AG10803 (cell line): Measurements from ENCODE around the gene EEFSEC.

ENCODE experiments used
- DNase-seq: peaks from one replicate; pipeline ENCODE4 v3.0.0; 2010; ENCODE audit warnings: low read depth
- H3K4me3 ChIP-seq: 2 replicates; pipeline ENCODE4 v1.5.1; 2011; ENCODE audit warnings: mild to moderate bottlenecking, low read length, control low read depth
- TF ChIP-seq, protein P1 (sequence below): conservative IDR thresholded peaks from 2 replicates; pipeline ENCODE4 v1.5.1; 2011; ENCODE audit warnings: mild to moderate bottlenecking, low read length, control low read depth, inconsistent platforms

EEFSEC gene

GRCh38 chr3:128415200-128415772 lies 262.0 kb downstream of the EEFSEC start:
- no peak overlapping the region for H3K4me3 ChIP-seq
- no peak for DNase-seq
- TF ChIP-seq, protein P1, sequence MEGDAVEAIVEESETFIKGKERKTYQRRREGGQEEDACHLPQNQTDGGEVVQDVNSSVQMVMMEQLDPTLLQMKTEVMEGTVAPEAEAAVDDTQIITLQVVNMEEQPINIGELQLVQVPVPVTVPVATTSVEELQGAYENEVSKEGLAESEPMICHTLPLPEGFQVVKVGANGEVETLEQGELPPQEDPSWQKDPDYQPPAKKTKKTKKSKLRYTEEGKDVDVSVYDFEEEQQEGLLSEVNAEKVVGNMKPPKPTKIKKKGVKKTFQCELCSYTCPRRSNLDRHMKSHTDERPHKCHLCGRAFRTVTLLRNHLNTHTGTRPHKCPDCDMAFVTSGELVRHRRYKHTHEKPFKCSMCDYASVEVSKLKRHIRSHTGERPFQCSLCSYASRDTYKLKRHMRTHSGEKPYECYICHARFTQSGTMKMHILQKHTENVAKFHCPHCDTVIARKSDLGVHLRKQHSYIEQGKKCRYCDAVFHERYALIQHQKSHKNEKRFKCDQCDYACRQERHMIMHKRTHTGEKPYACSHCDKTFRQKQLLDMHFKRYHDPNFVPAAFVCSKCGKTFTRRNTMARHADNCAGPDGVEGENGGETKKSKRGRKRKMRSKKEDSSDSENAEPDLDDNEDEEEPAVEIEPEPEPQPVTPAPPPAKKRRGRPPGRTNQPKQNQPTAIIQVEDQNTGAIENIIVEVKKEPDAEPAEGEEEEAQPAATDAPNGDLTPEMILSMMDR: no peak

- TF ChIP-seq, protein P1: no peak
- no peak overlapping the region for H3K4me3 ChIP-seq
- no peak for DNase-seq
These were observed 262.7 kb downstream of the EEFSEC start for GRCh38 chr3:128415773-128416577.

GRCh38 chr3:128416578-128417211 lies 263.4 kb downstream of the EEFSEC start:
- TF ChIP-seq, protein P1: no peak
- H3K4me3 ChIP-seq: no peak overlapping the region
- DNase-seq: peak; percentile 85

DNA sequence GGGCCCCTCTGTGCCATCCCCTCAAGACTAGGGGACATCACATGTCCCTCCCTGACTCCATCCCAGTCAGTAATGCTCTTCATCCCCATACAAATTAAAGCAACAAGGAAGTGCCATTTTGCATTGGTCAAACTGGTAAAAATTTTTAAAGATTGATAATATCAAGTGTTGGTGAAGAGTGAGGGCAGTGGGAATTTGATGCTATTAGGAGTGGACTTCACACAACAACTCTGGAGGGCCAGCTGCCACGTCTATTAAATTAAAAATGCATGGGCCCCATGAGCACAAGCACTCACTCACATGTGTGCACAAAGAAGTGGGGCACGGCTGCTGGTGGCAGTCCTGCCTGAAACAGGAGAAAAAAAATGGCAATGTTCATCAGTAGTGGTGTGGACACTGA lies 265.6 kb downstream of the EEFSEC start:
- DNase-seq: no peak
- no peak overlapping the region for H3K4me3 ChIP-seq
- TF ChIP-seq, protein P1: no peak

DNA sequence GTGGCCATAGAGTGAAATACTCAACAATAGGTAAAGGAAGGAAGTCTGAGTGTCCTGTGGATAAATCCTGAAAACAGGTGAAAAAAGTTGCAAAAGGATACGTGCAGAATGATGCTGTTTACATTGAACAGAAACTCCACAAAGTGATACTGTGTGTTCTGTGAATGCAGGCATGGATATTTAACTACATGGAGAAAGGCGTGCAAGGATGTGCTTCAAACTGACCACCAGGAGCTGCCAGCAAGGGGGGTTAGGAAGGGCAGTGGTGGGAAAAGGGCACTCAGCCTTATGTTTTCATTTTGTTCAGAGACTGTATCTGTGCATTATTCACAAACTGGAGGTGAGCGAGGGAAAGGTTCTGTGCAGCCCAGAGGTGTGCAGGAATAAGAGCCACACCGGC lies 266.0 kb downstream of the EEFSEC start:
- DNase-seq: no peak
- TF ChIP-seq, protein P1: no peak

GRCh38 chr3:128420289-128420688 lies 267.0 kb downstream of the EEFSEC start:
- no peak for DNase-seq
- TF ChIP-seq, protein P1: no peak
- H3K4me3 ChIP-seq: no peak overlapping the region

More for the DNA sequence above, 266.0 kb downstream of the EEFSEC start:
- H3K4me3 ChIP-seq: no peak overlapping the region
